HG03060 (cell line): ENCODE measurements around the gene DLX1.

Source experiments
- ATAC-seq: cut with Tn5 transposase; IDR thresholded peaks from one replicate; pipeline ENCODE4 v1.9.1; 2021; ENCODE audit warnings: low read depth, moderate number of reproducible peaks; ENCODE audit not compliant: unreplicated experiment

The DLX1 gene

DNA sequence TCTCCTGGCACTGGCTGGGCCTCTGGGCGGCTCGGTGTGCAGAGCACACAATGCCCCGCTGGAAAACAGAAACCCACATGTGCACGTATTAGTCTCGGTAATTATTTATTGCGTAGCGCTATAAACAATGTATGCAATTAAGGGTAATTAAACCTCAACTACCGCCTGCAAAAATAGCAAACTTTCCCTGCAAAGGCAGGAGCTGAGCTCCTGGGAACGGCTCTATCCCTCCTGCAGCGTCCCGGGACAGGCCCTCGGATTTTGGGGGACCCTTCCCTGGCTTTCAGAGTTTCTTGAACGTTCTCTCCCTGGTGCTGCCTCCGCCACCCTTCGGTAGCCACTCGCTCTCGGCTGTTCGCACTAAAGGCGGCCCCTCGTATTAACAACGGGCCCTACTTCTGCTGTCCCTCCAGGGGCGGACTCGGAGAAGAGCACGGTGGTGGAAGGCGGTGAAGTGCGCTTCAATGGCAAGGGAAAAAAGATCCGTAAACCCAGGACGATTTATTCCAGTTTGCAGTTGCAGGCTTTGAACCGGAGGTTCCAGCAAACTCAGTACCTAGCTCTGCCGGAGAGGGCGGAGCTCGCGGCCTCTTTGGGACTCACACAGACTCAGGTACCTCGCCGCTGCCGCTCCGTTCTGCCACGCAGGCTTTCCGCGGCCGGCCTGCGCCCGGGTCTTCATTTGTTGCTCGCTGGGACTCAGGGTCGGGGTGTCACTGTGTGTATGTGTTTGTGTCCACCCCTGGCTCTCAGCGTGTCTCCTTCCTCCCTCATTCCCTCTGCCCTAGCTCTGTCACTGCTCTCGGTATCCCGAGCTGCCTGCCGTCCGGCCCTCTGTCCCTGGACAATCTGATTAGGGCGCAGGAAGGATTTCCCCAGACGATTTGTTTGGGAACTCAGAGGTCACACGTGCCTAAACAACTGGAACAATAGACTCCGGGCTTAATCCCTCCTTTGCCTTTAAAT lies 1.2 kb downstream of the DLX1 start:
- no peak for ATAC-seq

DNA sequence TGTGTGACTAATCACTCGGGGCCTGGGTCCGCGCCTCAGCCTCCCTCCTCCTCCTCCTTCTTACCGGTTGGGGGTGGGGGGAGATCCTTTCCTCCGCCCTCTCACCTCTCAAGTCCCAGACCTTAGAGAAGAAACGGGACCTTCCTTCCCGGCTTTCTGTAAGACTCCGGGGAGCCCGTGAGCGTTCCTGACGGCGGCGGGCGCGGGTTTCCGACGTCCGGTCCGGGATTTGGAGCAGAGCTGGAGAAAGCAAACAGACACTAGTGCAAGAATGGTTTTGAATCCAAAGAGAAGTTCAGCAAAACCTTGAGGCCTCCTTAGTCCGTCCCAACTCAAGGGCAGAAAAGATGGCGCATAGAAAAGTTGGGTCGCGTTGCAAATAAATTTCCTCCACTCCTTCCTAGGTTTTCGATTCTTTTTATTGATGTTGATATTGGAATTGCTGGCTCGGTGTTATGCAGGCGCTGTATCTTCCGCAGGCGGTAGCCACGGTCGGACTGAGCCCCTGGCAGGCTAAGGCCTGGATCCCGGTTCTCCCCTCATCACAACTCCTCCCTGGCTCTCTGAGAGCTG lies 2.0 kb downstream of the DLX1 start:
- no peak for ATAC-seq

DNA sequence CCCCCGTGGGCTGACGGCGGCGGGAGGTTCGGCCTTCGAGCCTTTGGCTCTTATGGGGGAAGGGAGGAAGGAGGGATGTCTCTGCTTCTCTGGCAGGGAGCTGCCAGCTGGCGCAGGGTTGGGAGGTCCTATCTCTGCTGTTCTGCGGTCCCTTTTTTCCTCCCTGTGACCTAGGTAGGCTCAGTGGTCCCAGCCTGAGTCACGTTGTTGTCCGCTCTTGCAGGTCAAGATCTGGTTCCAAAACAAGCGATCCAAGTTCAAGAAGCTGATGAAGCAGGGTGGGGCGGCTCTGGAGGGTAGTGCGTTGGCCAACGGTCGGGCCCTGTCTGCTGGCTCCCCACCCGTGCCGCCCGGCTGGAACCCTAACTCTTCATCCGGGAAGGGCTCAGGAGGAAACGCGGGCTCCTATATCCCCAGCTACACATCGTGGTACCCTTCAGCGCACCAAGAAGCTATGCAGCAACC lies 2.5 kb downstream of the DLX1 start:
- ATAC-seq, result no peak

DNA sequence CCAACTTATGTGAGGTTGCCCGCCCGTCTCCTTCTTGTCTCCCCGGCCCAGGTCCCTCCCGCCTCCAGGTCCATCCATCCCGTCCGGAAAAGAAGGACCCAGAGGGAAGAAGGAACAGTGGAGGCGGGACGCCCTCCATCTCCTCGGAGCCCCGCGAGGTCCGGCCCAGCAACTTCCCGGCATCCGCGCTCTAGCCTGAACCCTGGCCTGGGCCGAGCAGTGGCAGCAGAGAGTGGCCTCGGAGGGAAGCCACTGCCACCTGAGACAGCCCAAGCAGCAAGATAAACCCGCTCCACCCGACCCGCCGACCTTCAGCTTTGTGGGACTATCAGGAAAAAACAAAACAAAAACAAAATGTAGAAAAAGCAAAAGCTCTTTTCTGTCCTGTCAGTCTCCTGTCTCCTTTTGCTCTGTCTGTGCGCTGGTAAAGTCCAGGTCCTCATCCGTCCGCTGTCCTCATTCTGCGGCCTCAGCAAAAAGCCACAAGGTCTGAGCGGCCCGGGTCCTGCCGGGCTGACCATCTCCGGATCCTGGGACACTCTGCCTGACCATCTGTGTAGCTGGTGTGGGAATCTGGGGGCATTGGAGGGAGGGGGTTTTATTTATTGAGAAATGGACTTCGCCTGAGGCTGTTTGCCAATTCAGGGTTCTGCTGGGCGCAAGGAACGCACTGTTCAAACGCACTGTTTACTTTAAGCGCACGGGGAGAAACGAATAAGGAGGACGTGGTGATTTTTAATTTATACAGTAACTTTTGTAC lies 3.1 kb downstream of the DLX1 start:
- no peak for ATAC-seq

DNA sequence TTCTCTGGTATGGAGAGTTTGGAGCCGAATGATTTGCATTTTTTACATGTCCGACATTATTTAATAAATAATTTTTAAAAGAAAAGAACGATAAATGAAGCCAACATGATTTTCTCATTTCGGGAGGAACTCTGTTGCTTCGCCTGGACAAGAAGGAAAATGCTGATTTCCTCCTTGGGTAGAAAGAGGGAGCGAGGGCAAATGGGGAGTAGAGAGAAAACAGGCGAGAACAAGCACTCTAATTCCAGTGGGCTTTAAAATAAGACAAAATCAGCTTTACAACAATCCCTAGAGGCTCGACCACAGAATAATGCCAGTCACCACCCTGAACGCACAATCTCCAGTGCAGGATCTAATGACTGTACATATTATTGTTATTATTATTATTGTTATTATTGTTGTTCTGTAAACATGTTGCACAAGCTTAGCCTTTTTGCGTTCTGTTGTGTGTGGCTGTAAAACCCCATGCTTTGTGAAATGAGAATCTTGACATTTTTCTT lies 3.7 kb downstream of the DLX1 start:
- ATAC-seq, result no peak

DNA sequence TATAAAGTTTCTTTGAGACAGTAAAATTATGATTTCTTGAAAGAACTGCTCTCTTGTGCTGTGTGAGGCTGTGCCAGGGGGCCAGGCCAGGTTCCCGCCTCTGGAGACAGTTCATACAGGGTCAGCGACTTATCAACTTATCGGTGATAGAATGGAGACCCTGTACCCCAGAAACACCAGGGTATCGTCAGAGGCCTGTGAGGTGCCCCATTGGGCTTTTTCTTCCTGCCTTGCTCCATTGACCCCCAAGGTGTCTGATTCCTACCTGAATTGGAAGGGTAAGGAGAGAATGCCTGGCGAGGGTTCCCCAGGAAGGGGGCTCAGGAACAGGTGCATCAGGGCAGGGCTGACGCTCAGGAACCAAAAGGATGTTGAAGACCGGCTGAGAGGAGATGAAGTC lies 4.3 kb downstream of the DLX1 start:
- no peak for ATAC-seq

DNA sequence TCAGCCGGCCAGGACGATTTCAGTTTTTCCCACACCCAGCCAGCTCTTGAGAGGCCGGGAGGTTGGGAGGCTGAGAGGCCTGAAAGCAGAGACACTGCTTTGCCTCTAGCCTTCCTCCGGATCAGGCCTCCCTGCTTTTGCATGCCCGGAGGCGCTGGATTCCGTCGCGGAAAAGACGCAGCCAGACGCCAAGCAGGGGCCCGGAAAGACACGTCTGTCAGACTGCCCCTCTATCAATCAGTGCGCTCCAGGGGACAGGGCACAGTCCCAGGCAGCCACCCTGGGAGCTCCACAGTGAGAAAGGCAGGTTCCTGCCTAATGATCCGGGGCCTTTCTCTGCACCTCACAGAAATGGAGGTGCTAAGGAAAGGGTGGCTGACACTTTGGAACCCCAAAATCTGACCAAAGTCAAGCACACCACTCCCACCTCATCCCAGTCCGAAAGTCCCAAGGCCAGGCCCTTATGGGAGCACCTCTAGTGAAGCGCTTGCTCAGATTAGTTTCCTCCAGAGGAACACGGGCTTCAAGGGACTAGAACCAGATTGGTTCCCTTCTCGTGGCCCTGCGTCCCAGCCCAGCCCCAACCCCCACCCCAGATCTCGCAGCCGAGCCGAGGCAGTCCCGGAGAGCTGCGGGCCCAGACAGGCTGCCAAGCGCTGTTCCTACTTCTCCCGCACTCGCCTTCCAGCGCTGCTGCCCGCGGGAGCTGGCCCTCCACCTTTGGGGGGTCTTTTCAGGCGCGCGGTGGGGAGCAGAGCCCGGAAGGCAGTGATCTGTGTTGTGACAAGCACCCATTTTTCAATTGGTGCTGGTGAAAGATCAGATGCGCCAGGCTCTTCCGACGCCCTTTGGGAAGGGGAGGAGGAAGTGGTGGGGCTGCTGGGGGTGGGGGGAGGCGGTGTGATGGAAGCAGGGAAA lies 5.0 kb downstream of the DLX1 start:
- ATAC-seq, result no peak

DNA sequence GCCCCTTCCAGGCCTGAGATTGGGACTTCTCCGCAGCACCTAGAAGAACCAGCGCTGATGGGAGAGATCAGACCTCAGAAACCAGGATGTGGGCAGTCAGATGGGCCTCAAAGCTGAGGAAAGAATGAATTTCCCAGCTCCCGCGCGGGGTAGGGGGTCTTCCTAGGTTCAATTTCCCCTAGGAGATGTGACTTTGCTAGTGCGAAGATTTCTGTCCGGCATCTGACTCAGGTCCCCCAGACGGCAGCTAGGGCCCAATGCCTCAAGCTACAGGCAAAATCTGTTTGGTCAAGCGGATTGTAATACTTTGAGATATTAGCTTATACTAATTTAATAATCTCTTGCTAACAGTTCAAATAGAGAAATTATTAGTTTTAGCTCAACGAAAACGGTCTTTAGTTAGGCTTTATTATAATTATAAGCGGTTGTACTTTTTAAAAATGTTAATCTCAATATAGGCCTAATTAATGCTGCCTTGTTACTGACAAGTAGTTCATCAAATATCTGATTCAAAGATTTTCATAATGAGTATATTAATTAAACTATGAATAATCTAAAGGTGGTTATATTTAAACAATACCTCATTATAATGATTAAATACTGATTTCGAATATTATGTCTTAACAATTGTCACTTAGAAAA lies 5.8 kb downstream of the DLX1 start:
- ATAC-seq, result no peak

DNA sequence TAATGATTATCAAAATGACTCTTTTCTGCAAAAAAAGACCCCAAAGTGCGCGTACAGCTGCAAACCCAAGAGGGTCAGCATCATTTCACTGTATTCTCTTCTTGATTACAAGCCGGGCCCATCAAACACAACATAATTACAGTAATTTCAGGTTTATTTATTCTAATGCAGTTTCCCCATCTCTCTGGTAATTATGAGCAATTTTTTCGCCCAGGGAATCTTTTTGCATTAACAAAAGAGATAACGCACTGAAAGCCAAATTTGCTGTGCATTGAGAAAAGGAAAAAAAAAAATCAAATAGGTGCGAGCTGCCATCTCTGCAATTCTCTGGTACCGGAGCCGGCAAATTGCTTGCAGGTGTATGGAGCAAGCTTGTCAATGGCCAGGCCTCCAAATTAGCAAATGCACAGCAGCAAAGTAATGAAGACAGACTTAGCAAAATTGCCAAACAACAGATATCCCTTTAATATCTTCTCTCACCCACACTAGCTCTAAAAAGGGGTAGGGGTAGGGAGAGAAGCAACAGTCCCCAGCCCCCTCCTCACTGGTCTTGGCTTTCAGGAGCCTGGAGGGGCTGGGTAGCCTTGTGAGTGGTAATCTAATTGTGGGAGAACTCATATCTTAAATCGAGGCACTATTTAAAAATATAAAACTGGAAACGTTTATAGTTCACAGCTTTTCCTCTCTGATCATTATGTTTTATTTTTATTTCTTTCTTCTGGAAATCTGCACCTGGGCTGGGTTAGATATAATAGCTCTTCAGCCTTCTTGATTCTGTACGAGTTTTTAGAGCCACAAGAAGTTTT lies 6.7 kb downstream of the DLX1 start:
- no peak for ATAC-seq

DNA sequence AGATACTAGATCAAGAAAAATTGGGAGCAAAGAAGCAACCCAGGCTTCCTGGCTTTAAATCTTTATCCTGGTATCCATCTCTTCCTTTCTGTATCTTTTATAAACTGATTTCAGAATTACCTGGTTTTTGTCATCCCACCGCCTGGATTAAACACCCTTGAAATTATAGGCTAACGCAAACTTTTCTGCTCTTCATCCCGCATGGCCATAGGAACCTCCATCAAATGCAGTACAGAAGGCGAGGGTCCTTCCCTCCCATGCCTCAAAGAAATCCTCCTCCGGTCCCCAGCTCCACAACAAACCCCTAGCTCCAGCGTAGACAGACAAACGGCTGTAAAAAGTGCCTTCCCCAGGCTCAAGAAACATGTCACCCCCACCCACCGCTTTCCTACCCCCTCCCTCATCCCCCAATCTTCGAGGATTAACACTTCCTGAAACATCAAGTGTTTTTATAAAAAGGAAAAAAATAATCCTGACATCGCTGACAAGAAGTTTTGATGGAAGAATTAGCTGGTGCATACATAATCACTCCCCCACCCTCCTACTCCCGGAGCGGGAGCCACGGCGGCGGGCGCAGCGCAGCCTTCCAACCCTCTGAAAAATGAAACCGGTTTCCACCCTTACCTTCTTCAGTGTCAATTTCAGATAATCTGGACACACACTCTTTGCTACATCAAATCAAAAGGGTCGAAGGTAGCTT lies 7.6 kb downstream of the DLX1 start:
- ATAC-seq, result no peak

DNA sequence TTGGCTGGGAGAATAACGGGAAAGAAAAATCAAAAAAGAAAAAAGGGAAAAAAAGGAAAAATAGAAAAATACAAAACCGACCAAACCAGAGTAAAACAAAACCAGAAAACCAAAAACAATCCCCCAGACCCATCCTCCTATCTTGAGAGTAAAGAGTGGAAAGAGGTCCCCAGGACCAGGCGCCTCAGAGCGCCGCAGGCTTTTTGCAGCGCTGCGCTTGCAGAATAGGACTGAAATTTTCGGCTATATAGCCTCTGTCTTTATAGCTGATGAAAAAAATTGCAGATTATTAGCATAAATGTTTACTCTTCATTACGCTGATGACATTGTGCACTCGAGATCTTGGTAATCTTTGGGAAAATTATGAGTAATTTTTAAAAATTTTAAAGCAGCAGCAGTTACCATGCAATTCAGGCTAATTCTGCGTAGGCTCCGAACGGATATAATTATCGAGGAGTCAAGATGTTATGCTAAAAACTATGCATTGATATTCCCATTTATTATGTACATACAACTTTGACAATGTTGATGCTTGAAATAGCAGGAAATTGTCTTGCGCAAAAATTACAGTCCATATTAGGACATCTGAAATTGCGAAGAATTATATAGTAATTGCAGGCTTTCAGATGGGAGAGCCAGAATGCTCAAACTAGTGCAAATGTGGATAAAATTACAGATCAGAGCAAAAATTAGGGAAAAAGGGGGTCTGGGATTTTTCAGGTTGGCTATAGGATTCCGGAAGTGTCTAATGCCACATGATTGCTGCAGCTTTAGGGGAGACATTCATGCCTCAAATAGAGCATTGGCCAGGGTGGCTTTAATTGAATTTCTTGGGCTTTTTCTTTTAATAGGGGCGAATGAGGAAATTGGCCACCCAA lies 8.3 kb downstream of the DLX1 start:
- no peak for ATAC-seq

DNA sequence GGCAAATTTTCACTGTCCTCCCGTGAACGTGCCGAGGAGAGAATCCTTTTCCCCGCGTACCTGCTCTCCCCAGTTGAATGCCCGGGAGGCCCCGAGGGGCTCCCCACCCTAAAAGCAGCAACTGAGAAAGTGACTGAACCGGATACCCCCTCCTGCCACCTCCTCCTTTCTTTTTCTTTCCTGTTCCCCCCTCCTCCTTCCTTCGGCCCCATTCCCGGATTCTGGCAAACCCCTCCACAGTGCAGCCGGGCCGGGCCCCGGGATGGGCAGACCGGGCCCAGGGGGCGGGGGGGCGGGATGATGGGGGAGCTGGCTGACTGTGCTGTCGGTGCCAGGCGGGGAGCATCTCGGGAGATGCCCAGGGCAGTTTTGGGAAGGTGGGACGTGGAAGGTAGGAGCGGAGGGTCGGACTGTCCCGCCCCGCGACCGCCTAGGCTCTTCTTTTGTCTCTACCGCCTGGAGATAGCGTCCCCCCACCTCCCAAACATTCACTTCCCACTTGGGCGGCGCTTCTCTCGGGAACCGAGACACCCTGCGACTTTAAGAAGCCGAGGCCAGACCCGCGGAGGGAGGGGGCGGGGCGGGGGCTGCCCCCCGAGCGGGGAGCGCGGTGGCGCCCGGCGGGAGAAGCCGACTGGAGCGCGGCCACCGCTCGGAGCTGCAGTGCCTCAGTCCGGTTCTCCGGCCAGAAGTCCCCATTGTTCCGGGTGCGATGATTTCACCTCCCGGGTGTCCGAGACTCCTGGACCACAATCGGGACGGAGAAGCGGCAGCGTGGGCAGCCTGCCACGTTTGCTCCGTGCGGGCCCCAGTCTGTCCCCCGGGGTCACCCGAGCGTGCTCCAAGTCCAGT lies 9.2 kb downstream of the DLX1 start:
- no peak for ATAC-seq

DNA sequence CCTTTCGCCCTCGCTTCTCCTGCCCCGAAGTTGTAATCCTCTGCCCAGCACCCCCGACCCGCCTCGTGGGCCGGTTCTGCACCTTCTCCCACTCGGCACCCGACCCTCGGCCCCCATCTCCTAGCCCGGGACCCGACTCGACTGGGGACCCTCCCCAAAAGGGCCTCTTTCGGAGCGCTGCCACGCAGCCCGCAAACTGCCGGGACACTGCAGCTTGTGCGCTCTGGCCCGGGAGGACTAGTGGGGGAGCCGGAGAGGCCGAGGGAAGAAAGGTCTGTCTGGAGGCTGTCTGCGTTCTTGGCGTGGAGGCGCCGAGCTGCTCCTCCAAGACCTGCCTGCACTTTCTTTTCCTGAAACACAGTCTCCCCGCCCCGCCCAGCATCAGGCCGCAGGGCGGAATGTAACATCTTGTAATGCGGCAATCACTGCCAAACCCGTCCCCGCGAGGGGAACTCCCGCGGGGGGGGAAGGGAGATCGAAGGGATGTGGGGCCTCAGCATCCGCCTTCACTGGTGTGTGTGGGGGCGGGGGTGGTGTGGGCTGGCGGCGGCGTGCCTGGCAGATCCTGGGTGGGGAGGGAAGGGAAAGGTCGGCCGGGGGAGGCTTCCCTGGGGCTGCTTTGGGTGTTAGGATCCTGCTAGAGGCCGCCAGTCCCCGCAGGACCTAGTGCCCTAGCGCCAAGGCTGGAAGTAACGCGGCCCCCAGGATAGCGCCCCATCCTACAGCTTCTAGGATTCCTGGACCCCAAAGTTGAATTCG lies 10.0 kb downstream of the DLX1 start:
- ATAC-seq, result no peak

DNA sequence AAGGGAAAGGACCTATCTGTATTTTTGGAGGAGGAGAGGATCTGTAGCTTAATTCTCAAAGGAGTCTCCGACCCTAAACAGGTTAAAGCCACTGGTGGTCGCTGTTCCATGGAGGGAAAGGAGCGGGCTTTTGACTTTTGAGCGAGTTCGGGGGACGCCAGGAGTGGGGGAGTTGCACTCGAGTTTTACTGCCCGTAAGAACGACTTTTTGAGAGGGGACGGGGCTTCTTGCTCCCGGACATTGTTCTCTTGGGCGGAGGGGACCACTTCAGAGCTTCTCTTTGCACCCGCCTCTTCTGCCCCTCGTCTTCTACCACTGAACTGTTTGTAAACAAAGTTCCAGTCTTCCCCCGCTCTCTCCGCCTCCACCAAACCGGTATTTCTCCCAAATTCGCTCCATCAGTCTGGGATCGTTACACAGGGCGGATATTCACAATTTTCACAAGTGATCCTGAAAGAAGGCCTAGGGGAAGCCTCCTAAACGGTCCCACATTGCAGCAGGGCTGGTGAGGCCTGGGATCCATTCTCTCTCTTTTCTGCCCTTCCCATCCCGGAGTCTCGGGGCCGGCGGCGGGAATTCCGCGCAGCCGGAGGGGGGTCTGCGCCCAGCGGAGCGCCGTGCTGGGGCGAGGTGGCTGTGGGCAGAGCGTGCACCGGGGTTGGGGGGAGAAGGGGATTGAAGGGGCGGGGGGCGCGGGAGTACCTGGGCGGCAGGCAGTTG lies 10.8 kb downstream of the DLX1 start:
- ATAC-seq, result no peak
